Testis (tissue), 2 donors: Measurements from ENCODE around the gene ATP7B.

Experiments used
- POLR2A ChIP-seq: fragments of 450-650 bp; IDR thresholded peaks from one replicate; pipeline ENCODE4 v1.6.1; 2017; ENCODE audit warnings: antibody characterized with exemption, mild to moderate bottlenecking, moderate library complexity
- TF ChIP-seq, protein P1 (sequence below), 3 experiments: fragments of 450-650 bp in 2 of 3; fragments of 200-600 bp in 1 of 3; sonication (generic) in 1 of 3; IDR thresholded peaks; one replicate each; pipeline ENCODE4 v1.5.1; 2016 to 2019; ENCODE audit warnings: antibody characterized with exemption in 3 of 3, mild to moderate bottlenecking in 2 of 3, moderate library complexity in 1 of 3

- TF ChIP-seq, protein P1, sequence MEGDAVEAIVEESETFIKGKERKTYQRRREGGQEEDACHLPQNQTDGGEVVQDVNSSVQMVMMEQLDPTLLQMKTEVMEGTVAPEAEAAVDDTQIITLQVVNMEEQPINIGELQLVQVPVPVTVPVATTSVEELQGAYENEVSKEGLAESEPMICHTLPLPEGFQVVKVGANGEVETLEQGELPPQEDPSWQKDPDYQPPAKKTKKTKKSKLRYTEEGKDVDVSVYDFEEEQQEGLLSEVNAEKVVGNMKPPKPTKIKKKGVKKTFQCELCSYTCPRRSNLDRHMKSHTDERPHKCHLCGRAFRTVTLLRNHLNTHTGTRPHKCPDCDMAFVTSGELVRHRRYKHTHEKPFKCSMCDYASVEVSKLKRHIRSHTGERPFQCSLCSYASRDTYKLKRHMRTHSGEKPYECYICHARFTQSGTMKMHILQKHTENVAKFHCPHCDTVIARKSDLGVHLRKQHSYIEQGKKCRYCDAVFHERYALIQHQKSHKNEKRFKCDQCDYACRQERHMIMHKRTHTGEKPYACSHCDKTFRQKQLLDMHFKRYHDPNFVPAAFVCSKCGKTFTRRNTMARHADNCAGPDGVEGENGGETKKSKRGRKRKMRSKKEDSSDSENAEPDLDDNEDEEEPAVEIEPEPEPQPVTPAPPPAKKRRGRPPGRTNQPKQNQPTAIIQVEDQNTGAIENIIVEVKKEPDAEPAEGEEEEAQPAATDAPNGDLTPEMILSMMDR (IDR thresholded peaks at IDR 0.05) = no peak
- no peak for TF ChIP-seq POLR2A
Observed at GRCh38 chr13:51907040-51907732, 104.1 kb downstream of the ATP7B start.
